Measurements from ENCODE around the gene S1PR2.

The S1PR2 gene

DNA sequence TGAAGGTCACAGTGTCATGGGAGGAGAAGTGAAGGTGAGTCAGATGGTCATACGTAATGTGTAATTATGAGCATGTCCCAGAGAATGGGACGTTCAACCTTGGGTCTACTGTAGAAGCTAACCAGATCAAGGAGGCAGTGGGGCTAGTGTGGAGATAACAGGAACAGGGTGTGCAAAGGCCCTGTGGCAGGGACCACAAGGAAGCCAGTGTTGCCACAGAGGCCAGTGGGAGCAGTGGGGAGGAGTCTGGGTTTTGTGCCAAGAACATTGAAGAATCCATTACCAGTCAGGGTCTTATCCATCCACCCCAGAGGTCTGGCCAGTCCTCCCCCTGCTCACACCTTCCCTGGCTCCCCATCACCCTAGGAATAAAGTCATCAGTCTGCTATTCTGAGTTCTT, 24.2 kb upstream of the S1PR2 start:
- TF ChIP-seq, protein P1, sequence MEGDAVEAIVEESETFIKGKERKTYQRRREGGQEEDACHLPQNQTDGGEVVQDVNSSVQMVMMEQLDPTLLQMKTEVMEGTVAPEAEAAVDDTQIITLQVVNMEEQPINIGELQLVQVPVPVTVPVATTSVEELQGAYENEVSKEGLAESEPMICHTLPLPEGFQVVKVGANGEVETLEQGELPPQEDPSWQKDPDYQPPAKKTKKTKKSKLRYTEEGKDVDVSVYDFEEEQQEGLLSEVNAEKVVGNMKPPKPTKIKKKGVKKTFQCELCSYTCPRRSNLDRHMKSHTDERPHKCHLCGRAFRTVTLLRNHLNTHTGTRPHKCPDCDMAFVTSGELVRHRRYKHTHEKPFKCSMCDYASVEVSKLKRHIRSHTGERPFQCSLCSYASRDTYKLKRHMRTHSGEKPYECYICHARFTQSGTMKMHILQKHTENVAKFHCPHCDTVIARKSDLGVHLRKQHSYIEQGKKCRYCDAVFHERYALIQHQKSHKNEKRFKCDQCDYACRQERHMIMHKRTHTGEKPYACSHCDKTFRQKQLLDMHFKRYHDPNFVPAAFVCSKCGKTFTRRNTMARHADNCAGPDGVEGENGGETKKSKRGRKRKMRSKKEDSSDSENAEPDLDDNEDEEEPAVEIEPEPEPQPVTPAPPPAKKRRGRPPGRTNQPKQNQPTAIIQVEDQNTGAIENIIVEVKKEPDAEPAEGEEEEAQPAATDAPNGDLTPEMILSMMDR (IDR thresholded peaks at IDR 0.05; ENCODE audit: control insufficient read depth, insufficient read depth, low read depth, low read length, missing control alignments): no peak
- no peak for DNase-seq (ENCODE audit: low read depth)
- H3K4me3 ChIP-seq (ENCODE audit: control insufficient read depth, low read depth, low read length): no peak overlapping the region

DNA sequence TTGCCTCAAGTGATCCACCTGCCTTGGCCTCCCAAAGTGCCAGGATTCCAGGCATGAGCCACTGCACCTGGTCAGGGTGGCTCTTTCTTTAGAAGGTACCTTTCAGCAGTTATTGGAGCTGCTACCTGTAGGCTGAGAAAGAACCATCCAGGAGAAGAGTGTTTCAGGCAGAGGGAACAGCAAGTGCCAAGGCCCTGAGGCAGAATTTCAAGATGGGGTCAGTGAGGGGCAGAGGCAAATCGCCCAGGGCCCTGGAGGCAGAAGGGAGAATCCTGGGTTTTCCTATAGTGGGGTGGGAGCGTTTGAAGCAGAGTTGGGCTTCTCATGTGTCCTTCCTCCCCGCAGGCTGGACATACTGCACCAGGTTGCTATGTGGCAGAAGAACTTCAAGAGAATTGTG, 23.1 kb upstream of the S1PR2 start:
- TF ChIP-seq, protein P1 (IDR thresholded peaks at IDR 0.05; ENCODE audit: control insufficient read depth, insufficient read depth, low read depth, low read length, missing control alignments): no peak
- no peak overlapping the region for H3K4me3 ChIP-seq (ENCODE audit: control insufficient read depth, low read depth, low read length)
- DNase-seq (ENCODE audit: low read depth): no peak

DNA sequence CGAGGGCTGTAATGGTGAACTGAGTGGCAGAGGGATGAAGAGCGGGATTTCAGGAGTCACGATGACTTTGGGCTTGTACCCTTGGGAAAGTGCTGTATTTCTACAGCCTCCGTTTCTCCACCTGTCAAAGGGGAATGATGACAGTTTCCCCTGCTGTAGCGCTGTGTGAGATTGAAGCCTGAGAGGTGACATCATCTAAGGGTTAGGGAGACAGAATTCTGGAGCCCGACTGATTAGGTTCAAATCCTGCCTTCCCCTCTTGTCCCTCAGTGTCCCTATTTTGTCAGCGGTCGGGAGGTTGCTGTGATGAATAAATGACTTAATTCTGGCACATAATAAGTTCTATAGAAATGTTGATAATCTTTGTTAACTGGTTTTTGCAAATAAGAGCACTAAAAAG, 21.6 kb upstream of the S1PR2 start:
- TF ChIP-seq, protein P1 (IDR thresholded peaks at IDR 0.05; ENCODE audit: control insufficient read depth, insufficient read depth, low read depth, low read length, missing control alignments): no peak
- no peak for DNase-seq (ENCODE audit: low read depth)
- peak overlapping the region; percentile 91 for H3K4me3 ChIP-seq (ENCODE audit: control insufficient read depth, low read depth, low read length)

DNA sequence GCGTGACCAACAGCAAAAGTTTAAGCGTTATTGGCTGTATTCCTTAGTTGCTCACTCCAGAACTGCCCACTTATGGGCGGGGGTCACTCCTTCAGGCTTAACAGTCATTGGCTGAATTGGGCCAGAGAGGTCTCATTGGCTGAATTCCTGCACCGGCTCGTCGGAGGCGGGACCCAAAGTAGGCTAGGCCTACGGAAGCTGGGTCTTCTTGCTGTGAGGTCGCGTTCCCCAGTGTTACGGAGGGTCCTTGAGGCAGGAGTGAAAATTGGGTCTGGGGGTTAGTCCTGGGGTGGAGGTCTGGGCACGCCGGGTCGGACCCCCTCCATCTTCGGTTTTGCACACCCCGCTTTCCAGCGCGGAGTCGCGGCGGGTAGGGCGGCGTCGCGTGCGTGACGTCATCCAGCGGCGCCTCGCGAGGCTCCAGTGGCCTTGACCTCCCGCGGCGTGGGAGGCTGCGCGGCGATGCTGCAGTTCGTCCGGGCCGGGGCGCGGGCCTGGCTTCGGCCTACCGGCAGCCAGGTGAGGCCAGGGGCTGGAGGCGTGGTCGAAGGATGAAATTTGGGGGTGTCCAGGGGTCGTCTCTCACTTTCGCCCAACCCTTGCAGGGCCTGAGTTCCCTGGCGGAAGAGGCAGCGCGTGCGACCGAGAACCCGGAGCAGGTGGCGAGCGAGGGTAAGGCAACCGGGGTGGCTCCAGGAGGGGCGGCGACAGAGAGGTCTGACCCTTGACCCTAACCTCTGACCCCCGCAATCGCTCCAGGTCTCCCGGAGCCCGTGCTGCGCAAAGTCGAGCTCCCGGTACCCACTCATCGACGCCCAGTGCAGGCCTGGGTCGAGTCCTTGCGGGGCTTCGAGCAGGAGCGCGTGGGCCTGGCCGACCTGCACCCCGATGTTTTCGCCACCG, 20.9 kb upstream of the S1PR2 start, which contains the start of gene MRPL4:
TSS of gene MRPL4 (plus strand) at position 423 of the 903 bp plus-strand sequence. CDS start at position 463, 40 bp downstream.
- peak; percentile 94 for DNase-seq (ENCODE audit: low read depth)
- H3K4me3 ChIP-seq (ENCODE audit: control insufficient read depth, low read depth, low read length): peak within 1 kb of the TSS; percentile 91
- TF ChIP-seq, protein P1 (IDR thresholded peaks at IDR 0.05; ENCODE audit: control insufficient read depth, insufficient read depth, low read depth, low read length, missing control alignments): no peak

DNA sequence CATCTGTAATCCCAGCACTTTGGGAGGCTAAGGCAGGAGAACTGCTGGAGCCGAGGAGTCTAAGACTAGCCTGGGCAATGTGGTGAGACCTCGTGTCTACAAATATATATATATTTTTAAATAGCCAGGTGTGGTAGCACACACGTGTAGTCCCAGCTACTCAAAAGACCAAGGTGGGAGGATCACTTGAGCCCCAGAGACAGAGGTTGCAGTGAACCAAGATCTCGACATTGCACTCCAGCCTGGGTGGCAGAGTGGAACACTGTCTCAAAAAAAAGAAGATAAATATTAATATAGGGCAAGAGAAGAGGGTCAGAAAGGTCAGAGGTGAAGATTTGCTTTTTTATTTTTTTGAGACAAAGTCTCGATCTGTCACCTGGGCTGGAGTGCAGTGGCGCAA, 15.4 kb upstream of the S1PR2 start:
- TF ChIP-seq, protein P1 (IDR thresholded peaks at IDR 0.05; ENCODE audit: control insufficient read depth, insufficient read depth, low read depth, low read length, missing control alignments): no peak

DNA sequence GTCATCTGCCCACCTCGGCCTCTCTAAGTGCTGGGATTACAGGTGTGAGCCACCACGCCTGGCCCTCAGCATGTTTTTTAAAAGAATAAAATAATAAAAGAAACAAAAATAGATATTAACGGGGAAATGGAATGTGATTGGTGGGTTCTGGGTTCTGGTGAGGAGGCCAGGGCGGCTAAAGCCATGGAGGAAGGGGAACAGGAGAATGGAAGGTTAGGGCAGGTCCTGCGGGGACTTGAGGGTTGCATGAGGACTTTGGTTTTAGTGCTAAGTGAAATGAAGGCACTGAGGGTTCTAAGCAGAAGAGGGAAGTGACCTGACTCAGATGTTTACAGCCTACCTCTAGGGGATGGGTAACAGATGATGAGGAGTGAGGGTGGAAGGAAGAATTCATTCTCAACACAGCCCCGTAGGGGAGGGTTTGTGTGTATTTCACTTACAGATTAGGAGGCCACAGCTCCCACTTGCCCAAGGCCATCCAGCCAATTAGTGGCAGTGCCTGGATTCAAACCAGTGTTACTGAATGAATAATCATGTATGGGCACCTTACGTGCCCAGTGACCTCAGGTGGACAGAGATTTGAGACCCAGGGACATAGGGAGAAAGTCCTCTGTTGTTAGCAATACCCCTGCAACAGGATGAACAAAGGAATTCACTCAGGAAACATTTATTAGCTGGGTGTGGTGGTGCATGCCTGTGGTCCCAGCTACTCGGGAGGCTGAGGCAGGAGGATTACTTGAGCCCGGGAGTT, 14.2 kb upstream of the S1PR2 start:
- no peak for DNase-seq (ENCODE audit: low read depth)
- H3K4me3 ChIP-seq (ENCODE audit: control insufficient read depth, low read depth, low read length): no peak overlapping the region
- TF ChIP-seq, protein P1 (IDR thresholded peaks at IDR 0.05; ENCODE audit: control insufficient read depth, insufficient read depth, low read depth, low read length, missing control alignments): no peak

More for the DNA sequence above, 15.4 kb upstream of the S1PR2 start:
- no peak overlapping the region for H3K4me3 ChIP-seq (ENCODE audit: control insufficient read depth, low read depth, low read length)
- DNase-seq (ENCODE audit: low read depth): no peak
